Activated CD8-positive, alpha-beta memory T cell treated with anti-CD3 and anti-CD28 coated beads for 48 hours (primary cell): Measurements from ENCODE around the gene NPLOC4.

ENCODE experiments used
- DNase-seq, 3 experiments: peaks; one replicate each; pipeline ENCODE4 v3.0.0-alpha.2; 2020; ENCODE audit warnings: low read depth in 2 of 3, low spot score in 2 of 3

Gene NPLOC4

GRCh38 chr17:81549826-81550225 is 87.1 kb downstream of the NPLOC4 start:
- DNase-seq: no peak

GRCh38 chr17:81549031-81549557 is 87.8 kb downstream of the NPLOC4 start:
- no peak for DNase-seq

- no peak for DNase-seq
Measured at GRCh38 chr17:81547614-81547982, 89.3 kb downstream of the NPLOC4 start.

- DNase-seq: no peak
Measured at GRCh38 chr17:81546906-81547613, 89.9 kb downstream of the NPLOC4 start.

GRCh38 chr17:81545160-81545949 is 91.6 kb downstream of the NPLOC4 start:
- DNase-seq: no peak

- DNase-seq: no peak
Measured at GRCh38 chr17:81544281-81544974, 92.5 kb downstream of the NPLOC4 start.

GRCh38 chr17:81543756-81544155 is 93.2 kb downstream of the NPLOC4 start:
- no peak for DNase-seq

- DNase-seq: no peak
Measured at GRCh38 chr17:81543339-81543675, 93.6 kb downstream of the NPLOC4 start.

- no peak for DNase-seq
Measured at GRCh38 chr17:81542431-81543338, 94.2 kb downstream of the NPLOC4 start.

GRCh38 chr17:81541123-81541522 is 95.8 kb downstream of the NPLOC4 start:
- DNase-seq: no peak

GRCh38 chr17:81540676-81541027 is 96.3 kb downstream of the NPLOC4 start:
- no peak for DNase-seq

- no peak for DNase-seq
Measured at GRCh38 chr17:81539961-81540675, 96.8 kb downstream of the NPLOC4 start.

GRCh38 chr17:81539571-81539900 is 97.4 kb downstream of the NPLOC4 start:
- DNase-seq: no peak

- no peak for DNase-seq
Measured at GRCh38 chr17:81538651-81539570, 98.0 kb downstream of the NPLOC4 start.

GRCh38 chr17:81537856-81538555 is 98.9 kb downstream of the NPLOC4 start:
- no peak for DNase-seq

GRCh38 chr17:81537343-81537855 is 99.5 kb downstream of the NPLOC4 start:
- no peak for DNase-seq

- no peak for DNase-seq
Measured at GRCh38 chr17:81536299-81537290, 100.3 kb downstream of the NPLOC4 start.
